ENCODE measurements around the gene SPRR1A.

The SPRR1A gene

GRCh38 chr1:153032677-153033308 lies 48.9 kb downstream of the SPRR1A start:
- DNase-seq: peak in 1 of 2 experiments; percentile 21

GRCh38 chr1:153035211-153035610 lies 51.3 kb downstream of the SPRR1A start:
- no peak for DNase-seq
